Effector memory CD4-positive, alpha-beta T cell (primary cell): ENCODE data around the gene FUT2.
"Not testable (repeated sequence)": the region's sequence is repeated elsewhere in the genome, so short reads cannot be mapped to it uniquely, and the experiment has no call there.

Experiments
- DNase-seq, 3 donors: peaks; one replicate each; pipeline ENCODE4 v3.0.0-alpha.2; 2020
- H3K27ac ChIP-seq: 2 replicates; pipeline ENCODE4 v1.7.0; 2013; ENCODE audit warnings: mild to moderate bottlenecking, low read length, moderate library complexity; ENCODE audit not compliant: insufficient read depth, poor library complexity, severe bottlenecking
- H3K27me3 ChIP-seq: replicated peaks from 2 replicates; pipeline ENCODE4 v1.7.0; 2013; ENCODE audit warnings: mild to moderate bottlenecking, low read length; ENCODE audit not compliant: insufficient read depth, control insufficient read depth, poor library complexity, severe bottlenecking
- H3K36me3 ChIP-seq: 2 replicates; pipeline ENCODE4 v1.7.0; 2013; ENCODE audit warnings: mild to moderate bottlenecking, low read length, moderate library complexity; ENCODE audit not compliant: control insufficient read depth, insufficient read depth
- H3K4me1 ChIP-seq: 2 replicates; pipeline ENCODE4 v1.7.0; 2013; ENCODE audit warnings: low read length, mild to moderate bottlenecking; ENCODE audit not compliant: control insufficient read depth, insufficient read depth, poor library complexity, severe bottlenecking
- H3K4me3 ChIP-seq: 2 replicates; pipeline ENCODE4 v1.7.0; 2013; ENCODE audit warnings: low read length, low read depth, mild to moderate bottlenecking; ENCODE audit not compliant: insufficient read depth, poor library complexity, severe bottlenecking
- H3K9me3 ChIP-seq: 2 replicates; pipeline ENCODE4 v1.7.0; 2013; ENCODE audit warnings: mild to moderate bottlenecking, low read length, moderate library complexity; ENCODE audit not compliant: control insufficient read depth

FUT2 gene

DNA sequence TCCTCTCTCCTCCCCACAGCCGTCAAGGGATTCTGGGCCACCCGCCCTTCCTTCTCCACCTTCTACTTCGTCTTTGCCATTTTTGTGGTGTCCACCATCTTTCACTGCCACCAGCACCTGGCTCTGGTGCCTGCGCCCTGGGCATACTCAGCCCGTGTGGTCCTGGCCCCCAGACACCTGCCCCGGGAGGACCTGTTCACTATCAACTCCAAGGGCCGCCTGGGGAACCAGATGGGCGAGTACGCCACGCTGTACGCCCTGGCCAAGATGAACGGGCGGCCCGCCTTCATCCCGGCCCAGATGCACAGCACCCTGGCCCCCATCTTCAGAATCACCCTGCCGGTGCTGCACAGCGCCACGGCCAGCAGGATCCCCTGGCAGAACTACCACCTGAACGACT is 15.8 kb upstream of the FUT2 start:
- not testable (repeated sequence) for DNase-seq, H3K9me3 ChIP-seq, H3K36me3 ChIP-seq, H3K27ac ChIP-seq, H3K27me3 ChIP-seq, H3K4me1 ChIP-seq, H3K4me3 ChIP-seq

DNA sequence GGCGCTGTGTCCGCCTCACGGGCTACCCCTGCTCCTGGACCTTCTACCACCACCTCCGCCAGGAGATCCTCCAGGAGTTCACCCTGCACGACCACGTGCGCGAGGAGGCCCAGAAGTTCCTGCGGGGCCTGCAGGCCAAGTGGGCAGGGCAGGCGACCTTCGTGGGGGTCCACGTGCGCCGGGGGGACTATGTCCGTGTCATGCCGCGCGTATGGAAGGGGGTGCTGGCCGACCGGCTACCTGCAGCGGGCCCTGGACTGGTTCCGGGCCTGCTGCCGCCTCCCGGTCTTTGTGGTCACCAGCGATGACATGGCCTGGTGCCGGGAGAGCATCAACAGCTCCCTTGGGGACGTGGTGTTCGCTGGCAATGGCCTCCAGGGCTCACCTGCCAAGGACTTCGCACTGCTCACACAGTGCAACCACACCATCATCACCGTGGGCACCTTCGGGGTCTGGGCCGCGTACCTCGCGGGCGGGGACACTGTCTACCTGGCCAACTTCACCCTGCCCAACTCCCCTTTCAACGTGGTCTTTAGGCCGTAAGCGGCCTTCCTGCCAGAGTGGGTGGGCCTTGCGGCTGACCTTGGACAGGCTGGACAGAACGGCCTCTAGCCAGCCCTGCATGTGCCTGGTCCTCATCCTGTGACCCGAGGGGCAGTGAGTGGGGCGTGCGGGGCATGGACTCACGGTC is 15.2 kb upstream of the FUT2 start:
- Histone ChIP-seq H3K27ac (no peak overlapping the region), H3K27me3 (no peaks in the 10 kb centered on the region)

DNA sequence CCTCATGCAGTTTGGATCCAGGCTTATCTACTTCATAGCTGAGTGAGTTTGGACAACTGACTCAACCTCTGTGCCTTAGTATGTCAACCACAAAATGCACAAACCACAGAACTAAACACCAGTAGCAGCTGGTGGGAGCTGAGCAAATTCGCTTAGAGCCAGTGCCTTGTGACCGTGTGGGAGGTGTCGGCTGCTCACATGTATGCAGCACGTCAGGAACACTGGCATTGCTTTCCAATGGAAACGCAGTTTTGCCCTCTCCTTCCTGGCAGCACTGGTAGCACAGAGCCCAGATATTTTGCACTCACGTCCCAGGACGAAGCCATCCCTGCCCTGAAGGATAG is 14.7 kb upstream of the FUT2 start:
- H3K27me3 ChIP-seq: no peaks in the 10 kb centered on the region
- no peak overlapping the region for H3K27ac ChIP-seq
- H3K9me3 ChIP-seq: no peaks in the 10 kb centered on the region
- no peaks in the 10 kb centered on the region for H3K36me3 ChIP-seq
- DNase-seq: no peak
- no peak overlapping the region for H3K4me3 ChIP-seq
- no peaks in the 10 kb centered on the region for H3K4me1 ChIP-seq

More for the DNA sequence above, 15.2 kb upstream of the FUT2 start:
- no peaks in the 10 kb centered on the region for H3K36me3 ChIP-seq
- no peaks in the 10 kb centered on the region for H3K9me3 ChIP-seq
- no peak for DNase-seq
- no peak overlapping the region for H3K4me3 ChIP-seq
- H3K4me1 ChIP-seq: no peaks in the 10 kb centered on the region

DNA sequence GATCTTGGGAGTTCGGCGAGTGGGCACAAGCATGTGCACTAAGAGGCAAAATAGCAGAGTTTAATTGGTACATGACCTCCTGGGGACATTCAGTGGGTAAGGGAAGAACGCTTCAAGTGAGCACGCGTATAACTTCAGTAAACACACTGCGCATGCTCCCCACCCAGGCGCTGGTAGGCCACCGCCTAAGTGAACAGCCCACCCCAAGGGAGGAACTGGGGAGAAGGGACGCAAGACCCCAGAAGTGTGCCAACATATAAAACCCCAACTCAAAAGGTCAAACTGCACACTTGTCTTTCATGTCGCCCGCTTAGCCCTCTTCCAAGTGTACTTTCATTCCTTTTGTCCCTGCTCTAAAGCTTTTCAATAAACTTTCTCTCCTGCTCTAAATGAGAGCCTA is 12.4 kb upstream of the FUT2 start:
- Histone ChIP-seq H3K27ac (no peak overlapping the region), H3K27me3 (no peaks in the 10 kb centered on the region), H3K4me1 (no peaks in the 10 kb centered on the region), H3K36me3 (no peaks in the 10 kb centered on the region), H3K4me3 (no peak overlapping the region), H3K9me3 (no peaks in the 10 kb centered on the region)
- no peak for DNase-seq

DNA sequence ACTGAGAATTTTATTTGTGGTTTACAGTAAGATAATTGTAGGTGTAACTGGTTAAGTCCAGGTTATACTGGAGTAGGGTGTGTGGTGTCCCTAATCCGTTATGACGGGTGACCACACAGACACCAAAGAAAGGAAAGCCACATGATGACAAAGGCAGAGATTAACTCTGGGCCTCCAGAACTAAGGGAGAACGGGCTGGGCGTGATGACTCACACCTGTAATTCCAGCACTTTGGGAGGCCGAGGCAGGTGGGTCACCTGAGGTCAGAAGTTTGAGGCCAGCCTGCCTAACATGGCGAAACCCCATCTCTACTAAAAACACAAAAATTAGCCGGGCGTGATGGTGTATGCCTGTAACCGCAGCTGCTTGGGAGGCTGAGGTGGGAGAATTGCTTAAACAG is 10.2 kb upstream of the FUT2 start:
- no peak overlapping the region for H3K4me3 ChIP-seq
- no peaks in the 10 kb centered on the region for H3K36me3 ChIP-seq
- H3K9me3 ChIP-seq: no peaks in the 10 kb centered on the region
- H3K27ac ChIP-seq: no peak overlapping the region
- no peaks in the 10 kb centered on the region for H3K27me3 ChIP-seq
- no peak for DNase-seq
- H3K4me1 ChIP-seq: no peaks in the 10 kb centered on the region

DNA sequence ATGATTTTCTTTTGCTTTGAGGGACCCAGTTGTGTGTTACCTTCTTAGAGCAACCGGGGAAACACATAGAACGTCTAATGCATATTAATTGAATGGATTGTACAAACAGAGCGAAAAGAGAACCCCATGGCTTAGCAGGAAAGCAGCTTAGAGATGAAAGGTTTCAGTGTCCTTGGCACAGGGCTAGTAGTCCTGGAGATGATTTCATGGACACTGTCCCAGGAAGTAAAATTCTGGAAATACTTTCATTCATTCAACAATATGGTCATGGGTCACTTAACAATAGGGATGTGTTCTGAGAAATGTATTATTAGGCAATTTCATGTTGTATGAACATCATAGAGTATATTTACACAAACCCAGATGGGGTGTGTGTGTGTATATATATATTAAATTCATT is 9.7 kb upstream of the FUT2 start:
- Histone ChIP-seq H3K9me3 (no peaks in the 10 kb centered on the region), H3K27ac (no peak overlapping the region), H3K36me3 (no peaks in the 10 kb centered on the region), H3K4me1 (no peaks in the 10 kb centered on the region), H3K4me3 (no peak overlapping the region), H3K27me3 (no peaks in the 10 kb centered on the region)
- DNase-seq: no peak

DNA sequence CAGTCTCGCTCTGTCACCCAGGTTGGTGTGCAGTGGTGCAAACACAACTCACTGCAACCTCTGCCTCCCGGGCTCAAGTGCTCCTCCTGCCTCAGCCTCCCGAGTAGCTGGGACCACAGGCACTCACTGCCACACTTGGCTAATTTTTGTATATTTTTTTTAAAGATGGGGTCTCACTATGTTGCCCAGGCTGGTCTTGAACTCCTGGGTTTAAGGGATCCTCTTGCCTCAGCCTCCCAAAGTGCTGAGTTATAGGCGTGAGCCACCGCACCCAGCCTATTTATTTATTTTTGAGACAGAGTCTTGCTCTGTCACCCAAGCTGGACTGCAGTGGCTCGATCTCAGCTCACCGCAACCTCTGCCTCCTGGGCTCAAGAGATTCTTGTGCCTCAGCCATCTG is 9.1 kb upstream of the FUT2 start:
- H3K27ac ChIP-seq, DNase-seq, H3K4me1 ChIP-seq, H3K4me3 ChIP-seq, H3K36me3 ChIP-seq, H3K27me3 ChIP-seq, H3K9me3 ChIP-seq: not testable (repeated sequence)

DNA sequence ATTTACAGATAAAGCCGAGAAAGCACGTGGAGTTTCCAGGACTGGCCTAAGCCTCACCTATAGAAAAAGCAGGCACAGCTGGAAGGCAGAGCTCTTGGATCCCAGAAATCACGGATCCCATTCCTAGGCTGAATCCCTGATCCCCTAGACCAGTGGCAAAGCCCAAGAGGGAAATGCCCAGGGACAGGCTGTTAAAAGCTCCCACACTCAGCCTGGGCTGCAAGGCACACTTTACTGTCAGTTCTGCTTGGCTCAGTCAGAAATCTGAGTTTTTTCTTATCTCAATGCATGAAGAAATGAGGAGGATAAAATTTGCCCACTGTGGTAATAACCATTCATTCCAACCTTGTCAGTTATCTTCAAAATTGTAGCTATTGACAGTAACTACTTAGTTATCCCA is 8.0 kb upstream of the FUT2 start:
- Histone ChIP-seq H3K27me3 (no peaks in the 10 kb centered on the region), H3K4me3 (no peak overlapping the region), H3K36me3 (no peaks in the 10 kb centered on the region), H3K4me1 (no peaks in the 10 kb centered on the region), H3K9me3 (no peaks in the 10 kb centered on the region), H3K27ac (no peak overlapping the region)
- DNase-seq: no peak

DNA sequence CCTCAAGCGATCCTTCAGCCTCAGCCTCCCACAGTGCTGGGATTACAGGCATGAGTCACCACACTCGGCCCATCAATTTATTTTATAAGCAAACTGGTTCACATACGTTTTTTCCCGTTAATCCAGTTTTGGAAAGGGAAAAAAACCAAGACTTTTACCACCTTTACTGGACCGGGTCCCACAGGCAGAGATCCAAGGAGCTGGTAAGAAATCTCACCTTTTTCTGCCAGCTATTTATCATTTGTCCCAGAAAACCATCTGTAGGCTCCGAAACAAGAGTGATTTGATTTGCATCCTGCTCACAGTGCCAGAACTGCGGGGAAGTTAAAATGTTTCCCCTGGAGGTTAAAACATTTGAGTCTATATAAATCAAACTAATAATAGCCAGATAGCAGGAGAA is 6.3 kb upstream of the FUT2 start:
- Histone ChIP-seq H3K4me1 (no peaks in the 10 kb centered on the region), H3K9me3 (no peaks in the 10 kb centered on the region), H3K27me3 (no peaks in the 10 kb centered on the region), H3K27ac (no peak overlapping the region), H3K4me3 (no peak overlapping the region), H3K36me3 (no peaks in the 10 kb centered on the region)
- no peak for DNase-seq

DNA sequence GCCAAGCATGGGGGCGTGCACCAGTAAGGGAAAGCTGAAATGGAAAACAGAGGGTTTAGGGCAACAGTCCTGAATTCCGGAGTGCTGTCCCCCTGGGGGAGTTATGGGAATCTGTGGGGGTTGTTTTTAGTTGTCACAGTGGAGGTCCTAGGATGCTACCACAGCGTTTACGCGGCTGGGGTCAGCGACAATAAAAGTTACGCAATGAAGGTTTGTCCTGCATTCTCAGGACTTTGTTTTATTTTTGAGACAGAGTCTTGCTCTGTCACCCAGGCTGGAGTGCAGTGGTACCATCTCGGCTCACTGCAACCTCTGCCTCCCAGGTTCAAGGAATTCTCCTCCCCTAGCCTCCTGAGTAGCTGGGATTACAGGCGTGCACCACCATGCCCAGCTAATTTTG is 2.1 kb upstream of the FUT2 start:
- H3K4me3 ChIP-seq, H3K4me1 ChIP-seq, H3K27ac ChIP-seq, H3K9me3 ChIP-seq, H3K36me3 ChIP-seq, H3K27me3 ChIP-seq, DNase-seq: not testable (repeated sequence)
